Measurements from ENCODE around the gene DCAF16. TPM values are rescaled to one million over a fixed set of nuclear protein-coding genes. Genes with fewer than 3 reads are reported as not detected.
A peak's percentile ranks its signal among the peaks of the same experiment; 100 is the strongest.

Gene DCAF16
- 46.2 and 51.1 TPM in 2 replicates for total RNA-seq (2021)
- long read RNA-seq, full-length matches to known transcripts: 52 of 110 reads
- long read RNA-seq, partial matches to known transcripts: 2 of 110 reads
- long read RNA-seq, other reads (novel, unspliced or antisense): 56 of 110 reads

DNA sequence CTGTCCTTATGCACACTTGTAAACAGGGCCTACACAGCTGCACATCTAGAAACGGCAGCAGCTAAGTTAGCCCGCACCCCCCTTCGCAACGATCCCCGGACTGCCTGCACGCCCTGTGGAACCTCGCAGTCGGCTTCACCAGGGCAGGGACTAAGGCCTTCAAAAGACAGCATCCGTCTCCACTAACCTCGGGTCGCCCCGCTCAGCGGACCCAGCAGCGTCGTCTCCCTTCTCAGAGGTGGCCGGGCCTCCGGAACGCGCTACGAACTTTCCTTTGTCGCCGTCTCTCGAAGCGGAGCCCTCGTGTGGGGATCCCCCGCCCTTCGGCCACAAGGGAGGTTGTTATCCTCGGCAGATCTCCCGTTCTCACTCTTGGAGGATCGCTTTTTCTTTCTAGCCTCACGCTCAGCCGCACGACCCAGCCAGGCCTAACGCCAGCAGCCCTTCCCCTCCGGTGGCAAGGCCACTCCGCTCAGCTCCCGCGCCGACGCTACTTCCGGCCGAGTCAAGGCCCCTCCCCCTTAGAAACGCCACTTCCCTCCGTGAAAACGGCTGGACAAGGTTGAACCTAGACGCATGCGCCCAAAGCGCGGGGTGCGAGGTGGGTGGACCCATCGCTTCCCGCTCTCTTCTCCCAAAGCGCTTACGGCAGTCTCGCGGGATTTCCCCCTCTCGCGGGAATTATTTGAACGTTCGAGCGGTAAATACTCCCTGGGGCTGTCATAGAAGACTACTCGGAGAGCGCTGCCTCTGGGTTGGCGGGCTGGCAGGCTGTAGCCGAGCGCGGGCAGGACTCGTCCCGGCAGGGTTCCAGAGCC lies at the start of gene DCAF16, which contains the start of gene NCAPG:
DCAF16 (minus strand) TSS at position 498 of the 818 bp plus-strand sequence. CDS start 6,616 bp downstream, outside the sequence.
NCAPG (plus strand) TSS at position 720 of the 818 bp plus-strand sequence. CDS start 99 bp downstream, outside the sequence.
- H2AFZ ChIP-seq (ENCODE audit: low read length): no peak within 1 kb of the TSS
- peaks cover 2% of the 10 kb centered on the region; the same call in 1 of the 2 replicates for H3K4me1 ChIP-seq (ENCODE audit: insufficient read depth, low read length)
- no peak within 1 kb of the TSS for H3K23ac ChIP-seq (ENCODE audit: insufficient read length, low read depth, low read length)
- H3K14ac ChIP-seq (ENCODE audit: insufficient read depth, low read length): peak within 1 kb of the TSS; percentile 97
- no peak within 1 kb of the TSS for H3T11ph ChIP-seq (ENCODE audit: low read length)
- Mint-ChIP-seq H3K4me3 (peak within 1 kb of the TSS; percentile 98 to 100), H3K27me3 (ENCODE audit: low read depth) (no peaks in the 10 kb centered on the region), H3K9me3 (peaks cover 0 to 6% of the 10 kb centered on the region in 2 experiments; a peak in 1 of 5 replicates), H3K36me3 (ENCODE audit: insufficient read depth in 1 of 3, low read depth in 3 of 3) (peaks cover 25 to 63% (median 30%) of the 10 kb centered on the region in 3 experiments; a peak in 6 of 7 replicates), H3K4me1 (peaks cover 35 to 39% of the 10 kb centered on the region in 2 experiments), H3K27ac (peak within 1 kb of the TSS; percentile 99 to 100 (median 99))
- peaks cover 38% of the 10 kb centered on the region; the same call in 1 of the 2 replicates for H3K79me2 ChIP-seq (ENCODE audit: insufficient read depth, low read length)
- H3K27ac ChIP-seq (ENCODE audit: insufficient read length, low read depth, low read length): peak within 1 kb of the TSS; percentile 68
- peak within 1 kb of the TSS; percentile 18 for H4K5ac ChIP-seq (ENCODE audit: insufficient read length, low read depth, low read length)
- no peak within 1 kb of the TSS for H2BK15ac ChIP-seq (ENCODE audit: low read depth, low read length)
- no peak within 1 kb of the TSS for H4K8ac ChIP-seq (replicated peaks; ENCODE audit: insufficient read length, low read depth, low read length)
- H2BK20ac ChIP-seq (ENCODE audit: low read depth, low read length, poor library complexity, severe bottlenecking): no peak within 1 kb of the TSS
- peaks cover 5% of the 10 kb centered on the region for H3K79me1 ChIP-seq (ENCODE audit: insufficient read depth, low read depth, low read length, poor library complexity, severe bottlenecking)
- H2AK5ac ChIP-seq (ENCODE audit: insufficient read length, low read length): no peak within 1 kb of the TSS
- H4K91ac ChIP-seq (ENCODE audit: insufficient read length, low read depth, low read length): no peak within 1 kb of the TSS
- no peak within 1 kb of the TSS; the same call in 1 of the 2 replicates for H3K4ac ChIP-seq (ENCODE audit: low read depth, low read length)
- H3K9ac ChIP-seq (ENCODE audit: extremely low read depth, insufficient read length, low read length): peak within 1 kb of the TSS; percentile 99
- H2BK5ac ChIP-seq (ENCODE audit: insufficient read length, low read length): no peak within 1 kb of the TSS
- no peak within 1 kb of the TSS for H3K56ac ChIP-seq (ENCODE audit: insufficient read length, low read depth, low read length)
- H4K20me1 ChIP-seq (ENCODE audit: control insufficient read depth, insufficient read depth, insufficient read length): no peaks in the 10 kb centered on the region
- H2BK12ac ChIP-seq (ENCODE audit: insufficient read length, low read depth, low read length): no peak within 1 kb of the TSS
- peak; percentile 99 for DNase-seq
- no CpG with 5 or more reads among the region's 69 CpGs for WGBS (ENCODE audit: extremely low coverage, insufficient read length, low lambda C conversion rate)
- peaks cover 3% of the 10 kb centered on the region for H3K23me2 ChIP-seq (ENCODE audit: insufficient read length, low read depth, low read length, poor library complexity, severe bottlenecking)
- no peaks in the 10 kb centered on the region for H3K27me3 ChIP-seq (ENCODE audit: insufficient read depth, low read length)
- no peaks in the 10 kb centered on the region for H3K9me3 ChIP-seq (ENCODE audit: control insufficient read depth, low read depth, low read length)
- H3K4me2 ChIP-seq (ENCODE audit: insufficient read depth, insufficient read length, low read length): peak within 1 kb of the TSS; percentile 98
- TF ChIP-seq, protein P1, sequence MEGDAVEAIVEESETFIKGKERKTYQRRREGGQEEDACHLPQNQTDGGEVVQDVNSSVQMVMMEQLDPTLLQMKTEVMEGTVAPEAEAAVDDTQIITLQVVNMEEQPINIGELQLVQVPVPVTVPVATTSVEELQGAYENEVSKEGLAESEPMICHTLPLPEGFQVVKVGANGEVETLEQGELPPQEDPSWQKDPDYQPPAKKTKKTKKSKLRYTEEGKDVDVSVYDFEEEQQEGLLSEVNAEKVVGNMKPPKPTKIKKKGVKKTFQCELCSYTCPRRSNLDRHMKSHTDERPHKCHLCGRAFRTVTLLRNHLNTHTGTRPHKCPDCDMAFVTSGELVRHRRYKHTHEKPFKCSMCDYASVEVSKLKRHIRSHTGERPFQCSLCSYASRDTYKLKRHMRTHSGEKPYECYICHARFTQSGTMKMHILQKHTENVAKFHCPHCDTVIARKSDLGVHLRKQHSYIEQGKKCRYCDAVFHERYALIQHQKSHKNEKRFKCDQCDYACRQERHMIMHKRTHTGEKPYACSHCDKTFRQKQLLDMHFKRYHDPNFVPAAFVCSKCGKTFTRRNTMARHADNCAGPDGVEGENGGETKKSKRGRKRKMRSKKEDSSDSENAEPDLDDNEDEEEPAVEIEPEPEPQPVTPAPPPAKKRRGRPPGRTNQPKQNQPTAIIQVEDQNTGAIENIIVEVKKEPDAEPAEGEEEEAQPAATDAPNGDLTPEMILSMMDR (conservative IDR thresholded peaks at IDR 0.05): no peak
- H2BK120ac ChIP-seq (ENCODE audit: low read depth, low read length, poor library complexity, severe bottlenecking): no peak within 1 kb of the TSS
- H3K18ac ChIP-seq (ENCODE audit: insufficient read length, low read depth, low read length): peak within 1 kb of the TSS; percentile 87

All from H9 (cell line).